ENCODE measurements around the gene KCNMA1. TPM values are rescaled to one million over a fixed set of nuclear protein-coding genes. Genes with fewer than 3 reads are reported as not detected.

Gene KCNMA1
- total RNA-seq, 4 donors from 2014 or later = 146 to 300 (median 265) TPM

DNA sequence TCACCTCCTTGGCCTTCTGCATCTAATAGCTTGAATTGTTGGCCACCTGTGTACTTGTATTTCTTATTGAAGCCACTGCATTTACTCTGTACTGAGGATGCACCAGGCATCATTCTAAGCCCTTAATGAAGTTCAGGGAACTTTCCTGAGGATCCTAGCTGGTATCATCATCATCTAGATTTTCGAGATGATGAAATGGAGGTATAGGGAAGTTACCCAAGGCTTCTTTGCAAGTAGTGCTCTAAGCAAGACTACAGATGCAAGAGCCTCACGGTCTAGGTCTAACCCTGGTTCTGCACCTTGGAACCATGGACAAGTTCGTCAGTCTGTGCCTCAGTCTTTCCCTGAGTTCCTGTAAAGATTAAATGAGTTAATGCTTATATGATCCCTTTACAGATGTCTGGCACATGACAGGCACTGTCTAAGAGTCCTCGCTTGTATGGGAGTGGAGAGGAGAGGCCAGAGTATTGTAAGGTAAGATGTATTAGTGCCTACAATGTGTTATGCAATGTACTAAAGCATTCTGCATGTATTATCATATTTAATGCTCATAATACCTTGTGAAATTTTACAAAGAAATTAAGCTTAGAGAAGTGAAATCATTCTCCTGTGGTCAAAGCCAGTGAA lies 145.1 kb downstream of the KCNMA1 start:
- intact Hi-C loops (cut with DNase I) = loop anchor here (10.0 kb wide), 1 partner anchor 318 kb away; no protein-coding TSS in a partner anchor
- Histone ChIP-seq H3K9me3 (no peaks in the 10 kb centered on the region), H3K4me3 (no peak overlapping the region), H3K36me3 (peaks cover 0 to 7% (median 0%) of the 10 kb centered on the region in 4 donors), H3K4me1 (peaks cover 0 to 68% (median 32%) of the 10 kb centered on the region in 4 donors), H3K27me3 (no peaks in the 10 kb centered on the region), H3K27ac (replicated peaks in 1 of 4) (no peak overlapping the region)
- DNase-seq (ENCODE audit: extremely low spot score) = no peak
- 83% methylated on average over 4 of the region's 4 CpGs for WGBS
- TF ChIP-seq POLR2A (IDR thresholded peaks at IDR 0.05; ENCODE audit: low read depth) (no peak), POLR2AphosphoS5 (IDR thresholded peaks at IDR 0.05) (no peak), EP300 (IDR thresholded peaks at IDR 0.05) (no peak)
- TF ChIP-seq, protein P1, sequence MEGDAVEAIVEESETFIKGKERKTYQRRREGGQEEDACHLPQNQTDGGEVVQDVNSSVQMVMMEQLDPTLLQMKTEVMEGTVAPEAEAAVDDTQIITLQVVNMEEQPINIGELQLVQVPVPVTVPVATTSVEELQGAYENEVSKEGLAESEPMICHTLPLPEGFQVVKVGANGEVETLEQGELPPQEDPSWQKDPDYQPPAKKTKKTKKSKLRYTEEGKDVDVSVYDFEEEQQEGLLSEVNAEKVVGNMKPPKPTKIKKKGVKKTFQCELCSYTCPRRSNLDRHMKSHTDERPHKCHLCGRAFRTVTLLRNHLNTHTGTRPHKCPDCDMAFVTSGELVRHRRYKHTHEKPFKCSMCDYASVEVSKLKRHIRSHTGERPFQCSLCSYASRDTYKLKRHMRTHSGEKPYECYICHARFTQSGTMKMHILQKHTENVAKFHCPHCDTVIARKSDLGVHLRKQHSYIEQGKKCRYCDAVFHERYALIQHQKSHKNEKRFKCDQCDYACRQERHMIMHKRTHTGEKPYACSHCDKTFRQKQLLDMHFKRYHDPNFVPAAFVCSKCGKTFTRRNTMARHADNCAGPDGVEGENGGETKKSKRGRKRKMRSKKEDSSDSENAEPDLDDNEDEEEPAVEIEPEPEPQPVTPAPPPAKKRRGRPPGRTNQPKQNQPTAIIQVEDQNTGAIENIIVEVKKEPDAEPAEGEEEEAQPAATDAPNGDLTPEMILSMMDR (IDR thresholded peaks at IDR 0.05) = no peak

GRCh38 chr10:77490534-77491314 lies 146.9 kb downstream of the KCNMA1 start:
- WGBS = 82% methylated on average over 6 of the region's 6 CpGs
- TF ChIP-seq, protein P1 (IDR thresholded peaks at IDR 0.05) = no peak
- no peak for TF ChIP-seq POLR2A (IDR thresholded peaks at IDR 0.05; ENCODE audit: low read depth)
- H3K4me3 ChIP-seq = no peak overlapping the region
- peaks cover 0 to 7% (median 0%) of the 10 kb centered on the region in 4 donors for H3K36me3 ChIP-seq
- peaks cover 0 to 65% (median 32%) of the 10 kb centered on the region in 4 donors for H3K4me1 ChIP-seq
- intact Hi-C loops (cut with DNase I) = loop anchor here (10.0 kb wide), 1 partner anchor 316 kb away; no protein-coding TSS in a partner anchor
- peak overlapping the region in 2 of 4 donors; percentile 18 to 34 for H3K27ac ChIP-seq (replicated peaks in 1 of 4)
- no peaks in the 10 kb centered on the region for H3K9me3 ChIP-seq
- no peak for DNase-seq (ENCODE audit: extremely low spot score)
- H3K27me3 ChIP-seq = no peaks in the 10 kb centered on the region

GRCh38 chr10:77486517-77486916 lies 151.1 kb downstream of the KCNMA1 start:
- Histone ChIP-seq H3K36me3 (no peaks in the 10 kb centered on the region), H3K4me3 (no peak overlapping the region), H3K27me3 (no peaks in the 10 kb centered on the region), H3K4me1 (peaks cover 0 to 57% (median 24%) of the 10 kb centered on the region in 4 donors), H3K27ac (replicated peaks in 1 of 4) (no peak overlapping the region), H3K9me3 (no peaks in the 10 kb centered on the region)
- TF ChIP-seq POLR2A (IDR thresholded peaks at IDR 0.05; ENCODE audit: low read depth) (no peak), POLR2AphosphoS5 (IDR thresholded peaks at IDR 0.05) (no peak), EP300 (IDR thresholded peaks at IDR 0.05) (no peak)
- TF ChIP-seq, protein P1 (IDR thresholded peaks at IDR 0.05) = no peak
- 89% methylated on average over 3 of the region's 3 CpGs for WGBS
- no peak for DNase-seq (ENCODE audit: extremely low spot score)
- intact Hi-C loops (cut with DNase I) = no loop called here

DNA sequence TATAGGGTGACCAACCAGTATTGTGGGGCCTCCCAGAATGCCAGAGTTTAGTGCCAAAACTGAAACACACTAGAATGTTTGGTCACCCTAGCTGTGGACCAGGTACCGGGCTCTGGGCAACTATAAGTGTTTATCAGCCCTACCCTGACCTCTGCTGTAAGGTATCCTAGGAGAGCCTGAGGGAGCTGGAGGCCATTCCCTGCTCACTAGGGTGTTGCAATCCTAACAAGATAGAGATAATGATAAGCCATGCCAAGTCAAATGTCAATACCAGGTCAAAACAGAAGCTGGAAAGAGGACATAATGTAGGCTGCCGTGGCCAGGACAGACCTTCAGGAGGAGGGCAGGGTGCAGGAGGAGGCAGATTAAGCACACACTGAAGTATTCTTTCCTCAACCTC lies 151.8 kb downstream of the KCNMA1 start:
- intact Hi-C loops (cut with DNase I) = no loop called here
- 84% methylated on average over 2 of the region's 2 CpGs for WGBS

More for the DNA sequence above, 151.8 kb downstream of the KCNMA1 start:
- Histone ChIP-seq H3K4me3 (no peak overlapping the region), H3K9me3 (no peaks in the 10 kb centered on the region), H3K27ac (replicated peaks in 1 of 4) (no peak overlapping the region), H3K27me3 (no peaks in the 10 kb centered on the region), H3K4me1 (peaks cover 0 to 50% (median 22%) of the 10 kb centered on the region in 4 donors), H3K36me3 (no peaks in the 10 kb centered on the region)
- TF ChIP-seq EP300 (IDR thresholded peaks at IDR 0.05) = no peak
- TF ChIP-seq, protein P1 (IDR thresholded peaks at IDR 0.05) = no peak
- TF ChIP-seq POLR2AphosphoS5 (IDR thresholded peaks at IDR 0.05) = no peak
- no peak for TF ChIP-seq POLR2A (IDR thresholded peaks at IDR 0.05; ENCODE audit: low read depth)
- no peak for DNase-seq (ENCODE audit: extremely low spot score)
